HL-60 (cell line): ENCODE data around the gene SOX15.

Source experiments
- SPI1 ChIP-seq: IDR thresholded peaks from 2 replicates; pipeline ENCODE4 v1.6.1; 2012; ENCODE audit warnings: low read depth, mild to moderate bottlenecking, borderline replicate concordance
- TF ChIP-seq, protein P1 (sequence below): IDR thresholded peaks from one replicate; pipeline ENCODE4 v1.5.1; 2011; ENCODE audit warnings: low read length, control low read depth, inconsistent platforms; ENCODE audit not compliant: insufficient read depth
- TF ChIP-seq, protein P2 (sequence below): IDR thresholded peaks from 2 replicates; pipeline ENCODE4 v1.6.1; 2012; ENCODE audit warnings: low read depth; ENCODE audit not compliant: insufficient replicate concordance

DNA sequence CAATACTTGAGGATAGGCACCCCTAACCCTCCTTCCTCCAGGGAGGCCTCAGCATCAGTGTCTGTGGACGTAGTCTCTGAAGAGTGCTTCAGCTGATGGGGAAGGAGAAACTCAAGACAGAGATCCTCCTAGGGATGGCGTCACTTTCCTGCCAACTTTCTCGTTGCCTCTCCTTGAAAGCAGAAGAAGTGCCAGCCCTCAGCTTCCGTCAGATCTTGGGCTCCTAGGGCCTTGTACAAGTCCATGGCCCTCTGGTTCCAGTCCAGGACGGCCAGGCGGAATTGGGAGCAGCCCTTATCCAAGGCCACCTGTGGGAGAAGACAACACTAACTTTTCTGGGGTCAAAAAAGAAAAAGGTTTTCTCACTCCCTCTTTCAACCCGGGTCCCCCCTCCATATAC is 36.4 kb upstream of the SOX15 start:
- TF ChIP-seq, protein P1, sequence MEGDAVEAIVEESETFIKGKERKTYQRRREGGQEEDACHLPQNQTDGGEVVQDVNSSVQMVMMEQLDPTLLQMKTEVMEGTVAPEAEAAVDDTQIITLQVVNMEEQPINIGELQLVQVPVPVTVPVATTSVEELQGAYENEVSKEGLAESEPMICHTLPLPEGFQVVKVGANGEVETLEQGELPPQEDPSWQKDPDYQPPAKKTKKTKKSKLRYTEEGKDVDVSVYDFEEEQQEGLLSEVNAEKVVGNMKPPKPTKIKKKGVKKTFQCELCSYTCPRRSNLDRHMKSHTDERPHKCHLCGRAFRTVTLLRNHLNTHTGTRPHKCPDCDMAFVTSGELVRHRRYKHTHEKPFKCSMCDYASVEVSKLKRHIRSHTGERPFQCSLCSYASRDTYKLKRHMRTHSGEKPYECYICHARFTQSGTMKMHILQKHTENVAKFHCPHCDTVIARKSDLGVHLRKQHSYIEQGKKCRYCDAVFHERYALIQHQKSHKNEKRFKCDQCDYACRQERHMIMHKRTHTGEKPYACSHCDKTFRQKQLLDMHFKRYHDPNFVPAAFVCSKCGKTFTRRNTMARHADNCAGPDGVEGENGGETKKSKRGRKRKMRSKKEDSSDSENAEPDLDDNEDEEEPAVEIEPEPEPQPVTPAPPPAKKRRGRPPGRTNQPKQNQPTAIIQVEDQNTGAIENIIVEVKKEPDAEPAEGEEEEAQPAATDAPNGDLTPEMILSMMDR = no peak
- TF ChIP-seq, protein P2, sequence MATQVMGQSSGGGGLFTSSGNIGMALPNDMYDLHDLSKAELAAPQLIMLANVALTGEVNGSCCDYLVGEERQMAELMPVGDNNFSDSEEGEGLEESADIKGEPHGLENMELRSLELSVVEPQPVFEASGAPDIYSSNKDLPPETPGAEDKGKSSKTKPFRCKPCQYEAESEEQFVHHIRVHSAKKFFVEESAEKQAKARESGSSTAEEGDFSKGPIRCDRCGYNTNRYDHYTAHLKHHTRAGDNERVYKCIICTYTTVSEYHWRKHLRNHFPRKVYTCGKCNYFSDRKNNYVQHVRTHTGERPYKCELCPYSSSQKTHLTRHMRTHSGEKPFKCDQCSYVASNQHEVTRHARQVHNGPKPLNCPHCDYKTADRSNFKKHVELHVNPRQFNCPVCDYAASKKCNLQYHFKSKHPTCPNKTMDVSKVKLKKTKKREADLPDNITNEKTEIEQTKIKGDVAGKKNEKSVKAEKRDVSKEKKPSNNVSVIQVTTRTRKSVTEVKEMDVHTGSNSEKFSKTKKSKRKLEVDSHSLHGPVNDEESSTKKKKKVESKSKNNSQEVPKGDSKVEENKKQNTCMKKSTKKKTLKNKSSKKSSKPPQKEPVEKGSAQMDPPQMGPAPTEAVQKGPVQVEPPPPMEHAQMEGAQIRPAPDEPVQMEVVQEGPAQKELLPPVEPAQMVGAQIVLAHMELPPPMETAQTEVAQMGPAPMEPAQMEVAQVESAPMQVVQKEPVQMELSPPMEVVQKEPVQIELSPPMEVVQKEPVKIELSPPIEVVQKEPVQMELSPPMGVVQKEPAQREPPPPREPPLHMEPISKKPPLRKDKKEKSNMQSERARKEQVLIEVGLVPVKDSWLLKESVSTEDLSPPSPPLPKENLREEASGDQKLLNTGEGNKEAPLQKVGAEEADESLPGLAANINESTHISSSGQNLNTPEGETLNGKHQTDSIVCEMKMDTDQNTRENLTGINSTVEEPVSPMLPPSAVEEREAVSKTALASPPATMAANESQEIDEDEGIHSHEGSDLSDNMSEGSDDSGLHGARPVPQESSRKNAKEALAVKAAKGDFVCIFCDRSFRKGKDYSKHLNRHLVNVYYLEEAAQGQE = no peak
- TF ChIP-seq SPI1 = no peak
